T-helper 9 cell (primary cell): ENCODE results near the gene ARHGEF39.
A peak's percentile ranks its signal among the peaks of the same experiment; 100 is the strongest.

Source experiments
- DNase-seq: peaks from one replicate; pipeline ENCODE4 v3.0.0-alpha.2; 2020

Gene ARHGEF39

DNA sequence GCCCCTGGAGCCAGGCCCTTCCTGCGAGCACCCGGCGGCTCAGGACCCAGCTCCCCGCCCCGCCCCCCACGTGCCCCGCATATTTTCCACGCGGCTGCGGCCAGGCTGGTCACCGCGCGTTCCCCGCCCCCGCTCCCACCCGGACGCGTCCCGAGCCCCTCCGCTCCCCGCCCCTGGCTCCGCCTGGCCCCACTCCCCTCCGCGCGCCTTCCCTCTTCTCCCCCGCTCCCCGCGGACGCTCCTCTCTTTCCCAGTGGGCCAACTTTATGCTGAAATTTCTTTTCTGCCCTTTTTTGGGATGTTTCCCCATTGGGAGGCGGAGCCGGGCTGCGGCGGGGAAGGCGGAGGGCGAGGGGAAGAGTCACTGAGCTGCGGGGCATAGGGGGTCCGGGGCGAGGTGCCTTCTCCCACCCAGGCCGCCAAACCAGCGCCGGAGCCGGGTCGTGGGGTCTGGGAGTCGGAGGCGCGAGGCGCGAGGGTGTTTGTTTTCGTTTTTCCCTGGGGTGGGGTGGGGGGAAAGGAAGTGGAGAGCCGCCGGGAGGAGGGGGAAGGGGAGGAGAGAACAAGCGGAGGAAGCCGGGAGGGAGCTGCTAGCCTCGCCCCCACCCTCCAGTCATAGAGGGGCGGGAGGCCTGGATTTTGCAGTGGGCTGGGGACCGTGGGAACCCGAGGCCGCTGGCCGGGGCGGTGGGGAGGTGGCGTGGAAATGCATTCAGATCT, 25.8 kb upstream of the ARHGEF39 start:
- DNase-seq, result peak; percentile 30

- DNase-seq, result no peak
These were observed 25.3 kb upstream of the ARHGEF39 start for GRCh38 chr9:35690294-35690613.

GRCh38 chr9:35689542-35690293, 24.7 kb upstream of the ARHGEF39 start, which contains the start of gene TPM2:
TPM2 (minus strand) TSS chr9:35689925; CDS start chr9:35689817, 108 bp downstream.
- DNase-seq, result no peak

- DNase-seq, result no peak
These were observed 23.9 kb upstream of the ARHGEF39 start for GRCh38 chr9:35688558-35689541.

- DNase-seq, result no peak
These were observed 23.1 kb upstream of the ARHGEF39 start for GRCh38 chr9:35687972-35688557.

DNA sequence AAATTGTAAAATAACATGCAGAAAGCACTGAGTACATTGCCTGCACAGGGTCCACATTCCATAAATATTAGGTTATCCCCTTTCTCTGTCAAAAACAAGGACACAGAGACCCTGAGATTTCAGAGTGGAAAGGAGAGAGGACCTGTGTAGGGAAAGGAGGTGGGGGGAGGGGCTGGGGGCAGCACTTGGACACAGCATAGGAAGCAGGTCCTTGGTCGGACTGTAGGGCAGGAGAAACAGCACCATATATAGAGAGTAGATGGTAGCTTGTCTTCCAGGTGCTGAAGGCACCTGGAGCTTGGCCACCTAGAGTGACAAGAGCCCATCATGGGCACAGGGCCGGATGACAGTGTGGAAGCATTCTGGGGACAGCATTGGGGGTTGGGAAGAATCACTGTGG, 22.3 kb upstream of the ARHGEF39 start:
- no peak for DNase-seq

GRCh38 chr9:35686222-35687203, 21.5 kb upstream of the ARHGEF39 start:
- no peak for DNase-seq

DNA sequence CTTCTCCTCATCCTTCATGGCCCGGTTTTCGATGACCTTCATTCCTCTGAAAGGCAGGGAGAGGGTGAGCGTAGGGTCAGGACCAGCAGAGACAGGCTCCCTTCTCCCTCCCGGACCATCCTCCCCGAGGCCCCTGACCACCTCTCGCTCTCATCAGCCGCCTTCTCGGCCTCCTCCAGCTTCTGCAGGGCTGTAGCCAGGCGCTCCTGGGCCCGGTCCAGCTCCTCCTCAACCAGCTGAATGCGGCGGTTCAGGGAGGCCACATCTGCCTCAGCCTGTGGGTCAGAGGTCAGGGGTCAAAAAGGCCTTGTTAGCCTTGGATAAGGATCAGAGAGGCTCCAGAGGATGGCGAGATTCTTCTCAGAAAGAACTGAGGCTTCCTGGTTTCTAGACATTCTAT, 20.5 kb upstream of the ARHGEF39 start:
- DNase-seq, result no peak

GRCh38 chr9:35684921-35685320, 19.9 kb upstream of the ARHGEF39 start:
- no peak for DNase-seq

- no peak for DNase-seq
These were observed 18.3 kb upstream of the ARHGEF39 start for GRCh38 chr9:35683323-35683722.

DNA sequence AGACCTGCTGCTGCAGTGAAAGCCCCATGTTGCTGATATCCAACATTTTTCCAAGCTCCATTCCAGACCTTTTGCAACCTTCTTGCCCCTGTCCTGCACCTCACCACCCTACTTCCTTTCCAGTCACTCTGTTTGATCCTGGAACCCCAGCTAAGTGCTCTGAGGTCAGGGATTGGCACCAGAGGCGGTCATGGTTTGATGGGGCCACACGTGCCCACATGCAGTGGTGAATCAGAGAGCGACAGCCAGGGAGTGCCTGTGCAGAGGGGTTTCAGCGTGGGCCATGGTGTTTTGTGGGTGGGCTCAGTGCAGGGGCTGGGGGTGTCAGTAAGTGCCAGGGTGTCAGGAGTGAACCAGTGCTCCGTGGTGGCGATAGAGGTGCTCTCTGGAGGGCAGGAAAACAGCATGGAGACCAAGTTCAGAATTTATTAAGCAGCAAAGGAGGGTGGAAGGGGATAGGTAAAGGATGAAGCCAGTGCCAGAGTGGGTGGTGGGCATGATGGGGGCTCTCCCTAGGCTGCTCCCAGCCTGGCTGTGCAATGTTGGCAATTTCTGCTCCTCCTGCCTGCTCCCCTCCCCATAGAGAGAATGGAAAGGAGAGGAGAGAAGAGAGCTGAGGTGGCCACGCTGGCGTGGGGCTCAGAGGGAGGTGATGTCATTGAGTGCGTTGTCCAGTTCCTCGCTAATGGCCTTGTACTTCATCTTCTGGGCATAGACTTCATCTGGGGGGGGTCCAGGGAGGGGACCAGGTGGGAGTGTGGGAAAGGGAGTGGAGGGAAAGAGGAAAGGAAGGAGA, 17.7 kb upstream of the ARHGEF39 start:
- DNase-seq, result no peak

- no peak for DNase-seq
These were observed 17.1 kb upstream of the ARHGEF39 start for GRCh38 chr9:35682051-35682450.

DNA sequence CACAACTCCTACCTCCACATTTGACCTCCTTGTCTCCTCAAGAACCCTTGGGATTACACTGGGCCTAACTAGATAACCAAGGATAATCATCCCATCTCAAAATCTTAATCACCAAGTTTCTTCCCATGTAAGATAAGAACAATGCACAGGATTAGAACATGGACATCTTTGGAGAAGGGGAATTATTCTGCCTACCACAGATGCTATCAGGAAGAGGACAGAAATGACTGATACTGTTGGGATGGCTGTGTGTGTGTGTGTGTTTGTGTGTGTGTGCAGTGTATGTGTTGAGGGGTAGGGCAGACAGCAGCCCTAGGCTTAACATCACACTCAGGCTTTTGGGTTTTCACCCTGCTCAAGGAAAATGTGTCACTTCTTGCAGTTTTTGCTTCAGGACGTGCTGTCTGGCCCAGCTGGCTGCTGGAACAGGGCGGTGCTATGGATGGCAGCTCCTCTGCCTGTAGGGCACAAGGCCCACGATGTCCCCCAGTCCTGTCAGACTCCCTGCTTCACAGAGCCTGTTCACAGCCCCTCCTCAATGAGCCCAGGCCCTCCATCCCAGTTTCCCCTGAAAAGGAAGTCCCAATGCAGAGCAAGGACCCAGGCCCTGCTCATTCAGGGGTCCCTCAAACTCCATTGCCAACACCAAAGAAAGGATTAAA, 16.5 kb upstream of the ARHGEF39 start:
- no peak for DNase-seq

DNA sequence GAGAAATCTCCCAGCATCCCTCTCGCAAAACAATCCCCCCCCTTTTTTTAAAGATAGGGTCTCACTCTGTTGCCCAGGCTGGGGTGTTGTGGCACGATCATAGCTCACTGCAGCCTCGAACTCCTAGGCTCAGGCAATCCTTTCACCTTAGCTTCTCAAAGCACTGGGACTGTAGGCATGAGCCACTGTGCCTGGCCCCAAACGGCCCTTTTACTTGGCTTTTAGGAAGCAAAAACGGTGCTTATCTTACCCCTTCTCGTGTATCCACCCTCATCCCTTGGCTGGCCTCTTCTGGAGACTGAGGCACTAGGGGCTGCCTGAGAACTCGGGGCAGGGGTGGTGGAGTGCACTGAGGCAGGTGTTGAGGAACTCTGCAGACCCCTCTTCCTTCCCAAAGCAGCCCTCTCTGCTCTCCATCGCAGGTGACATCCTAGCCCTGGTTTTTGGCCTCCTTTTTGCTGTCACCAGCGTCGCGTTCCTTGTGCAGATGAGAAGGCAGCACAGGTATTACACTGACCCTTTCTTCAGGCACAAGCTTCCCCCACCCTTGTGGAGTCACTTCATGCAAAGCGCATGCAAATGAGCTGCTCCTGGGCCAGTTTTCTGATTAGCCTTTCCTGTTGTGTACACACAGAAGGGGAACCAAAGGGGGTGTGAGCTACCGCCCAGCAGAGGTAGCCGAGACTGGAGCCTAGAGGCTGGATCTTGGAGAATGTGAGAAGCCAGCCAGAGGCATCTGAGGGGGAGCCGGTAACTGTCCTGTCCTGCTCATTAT, 15.5 kb upstream of the ARHGEF39 start:
- DNase-seq, result no peak

DNA sequence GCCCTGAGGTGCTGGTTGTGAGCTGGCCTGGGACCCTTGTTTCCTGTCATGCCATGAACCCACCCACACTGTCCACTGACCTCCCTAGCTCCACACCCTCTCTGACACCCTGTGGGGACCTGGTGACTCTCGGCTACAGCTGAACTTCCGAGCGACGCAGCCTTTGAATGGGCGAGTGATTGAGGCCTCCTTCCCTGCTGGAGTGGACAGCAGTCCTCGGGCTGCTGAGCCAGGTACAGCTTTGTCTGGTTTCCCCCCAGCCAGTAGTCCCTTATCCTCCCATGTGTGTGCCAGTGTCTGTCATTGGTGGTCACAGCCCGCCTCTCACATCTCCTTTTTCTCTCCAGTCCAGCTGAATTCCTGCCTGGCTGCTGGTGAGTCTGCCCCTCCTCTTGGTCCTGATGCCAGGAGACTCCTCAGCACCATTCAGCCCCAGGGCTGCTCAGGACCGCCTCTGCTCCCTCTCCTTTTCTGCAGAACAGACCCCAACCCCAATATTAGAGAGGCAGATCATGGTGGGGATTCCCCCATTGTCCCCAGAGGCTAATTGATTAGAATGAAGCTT, 14.9 kb upstream of the ARHGEF39 start:
- no peak for DNase-seq

- DNase-seq, result no peak
These were observed 14.1 kb upstream of the ARHGEF39 start for GRCh38 chr9:35679091-35679490.

- peak; percentile 27 for DNase-seq
These were observed 10.9 kb upstream of the ARHGEF39 start for GRCh38 chr9:35675732-35676392.

- no peak for DNase-seq
These were observed 10.2 kb upstream of the ARHGEF39 start for GRCh38 chr9:35675204-35675603.

DNA sequence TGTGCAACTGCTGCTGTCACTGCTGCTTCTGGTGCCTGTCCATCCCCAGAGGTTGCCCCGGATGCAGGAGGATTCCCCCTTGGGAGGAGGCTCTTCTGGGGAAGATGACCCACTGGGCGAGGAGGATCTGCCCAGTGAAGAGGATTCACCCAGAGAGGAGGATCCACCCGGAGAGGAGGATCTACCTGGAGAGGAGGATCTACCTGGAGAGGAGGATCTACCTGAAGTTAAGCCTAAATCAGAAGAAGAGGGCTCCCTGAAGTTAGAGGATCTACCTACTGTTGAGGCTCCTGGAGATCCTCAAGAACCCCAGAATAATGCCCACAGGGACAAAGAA, 9.0 kb upstream of the ARHGEF39 start:
- DNase-seq, result no peak
